ENCODE data around the gene GPN1.

Gene GPN1

DNA sequence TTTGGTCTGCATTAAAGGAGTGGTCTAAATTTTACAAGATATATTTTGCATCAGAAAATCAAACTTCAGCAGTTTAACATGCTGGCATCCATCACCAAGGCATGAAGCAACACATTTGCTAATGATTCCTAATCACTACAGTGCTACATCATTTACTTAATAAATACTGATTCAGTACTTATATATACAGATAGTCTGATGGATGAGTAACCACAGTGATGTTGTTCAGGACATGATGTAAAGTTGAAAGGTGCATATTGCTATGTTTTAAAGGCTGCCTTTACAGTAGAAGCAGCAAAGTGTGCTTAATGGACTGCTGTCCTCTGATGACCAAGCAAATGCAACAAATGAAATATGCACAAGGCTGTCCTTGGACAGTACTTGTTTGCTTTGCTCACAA lies 23.5 kb downstream of the GPN1 start:
- Histone ChIP-seq H3K4me1 (ENCODE audit: control insufficient read depth, insufficient read depth, low read length) (no peaks in the 10 kb centered on the region), H3K27ac (ENCODE audit: low read depth, low read length) (no peak overlapping the region), H3K9ac (ENCODE audit: low read length) (no peak overlapping the region), H3K36me3 (ENCODE audit: control insufficient read depth, insufficient read depth, low read length) (peaks cover 95% of the 10 kb centered on the region), H3K27me3 (ENCODE audit: control insufficient read depth, insufficient read depth, low read length) (no peaks in the 10 kb centered on the region), H3K4me3 (ENCODE audit: low read depth, low read length) (no peak overlapping the region), H3K9me3 (ENCODE audit: control insufficient read depth, insufficient read depth, low read depth, low read length) (no peaks in the 10 kb centered on the region)

DNA sequence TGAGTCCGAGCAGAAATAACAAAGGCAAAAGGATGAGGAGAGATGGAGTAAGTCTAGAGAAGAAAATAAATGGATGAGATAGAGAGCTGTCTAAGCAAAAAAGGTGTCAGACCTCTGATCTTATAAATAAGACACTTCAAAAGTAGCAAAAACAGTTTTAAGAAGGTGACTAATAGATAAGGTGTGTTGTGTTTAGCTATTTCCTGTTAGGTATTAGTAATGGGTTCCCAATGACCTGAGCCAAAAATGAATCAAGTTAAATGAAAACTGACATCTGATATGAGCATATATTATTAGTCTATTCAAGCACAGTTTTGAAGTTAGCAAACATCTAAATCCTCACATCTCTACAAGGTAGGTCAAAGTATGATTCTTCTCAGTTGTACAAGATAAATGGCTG lies 23.9 kb downstream of the GPN1 start:
- no peak overlapping the region for H3K27ac ChIP-seq (ENCODE audit: low read depth, low read length)

DNA sequence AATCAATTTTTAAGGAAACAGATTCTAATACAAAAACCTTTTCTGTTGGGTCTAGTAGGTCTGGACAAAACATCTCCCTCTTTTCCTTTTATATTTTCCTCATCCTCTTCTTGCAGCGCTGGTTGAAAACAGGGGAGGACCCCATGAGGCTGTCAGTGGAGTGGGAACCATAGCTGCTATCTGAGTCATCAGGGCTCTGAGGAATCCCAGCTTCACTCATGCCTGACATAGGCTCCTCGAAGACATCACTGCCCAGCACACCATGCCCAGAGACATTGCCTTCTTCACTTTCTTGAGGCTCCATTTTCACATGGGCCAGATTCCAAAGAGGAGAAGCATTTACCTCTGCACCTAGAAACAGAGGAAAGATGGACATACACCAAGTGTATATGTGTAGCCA lies 24.5 kb downstream of the GPN1 start:
- Histone ChIP-seq H3K27me3 (ENCODE audit: control insufficient read depth, insufficient read depth, low read length) (no peaks in the 10 kb centered on the region), H3K4me1 (ENCODE audit: control insufficient read depth, insufficient read depth, low read length) (no peaks in the 10 kb centered on the region), H3K36me3 (ENCODE audit: control insufficient read depth, insufficient read depth, low read length) (peaks cover 93% of the 10 kb centered on the region)

More for the DNA sequence above, 23.9 kb downstream of the GPN1 start:
- Histone ChIP-seq H3K36me3 (ENCODE audit: control insufficient read depth, insufficient read depth, low read length) (peaks cover 95% of the 10 kb centered on the region), H3K9me3 (ENCODE audit: control insufficient read depth, insufficient read depth, low read depth, low read length) (no peaks in the 10 kb centered on the region), H3K27me3 (ENCODE audit: control insufficient read depth, insufficient read depth, low read length) (no peaks in the 10 kb centered on the region), H3K9ac (ENCODE audit: low read length) (no peak overlapping the region), H3K4me3 (ENCODE audit: low read depth, low read length) (no peak overlapping the region), H3K4me1 (ENCODE audit: control insufficient read depth, insufficient read depth, low read length) (no peaks in the 10 kb centered on the region)

DNA sequence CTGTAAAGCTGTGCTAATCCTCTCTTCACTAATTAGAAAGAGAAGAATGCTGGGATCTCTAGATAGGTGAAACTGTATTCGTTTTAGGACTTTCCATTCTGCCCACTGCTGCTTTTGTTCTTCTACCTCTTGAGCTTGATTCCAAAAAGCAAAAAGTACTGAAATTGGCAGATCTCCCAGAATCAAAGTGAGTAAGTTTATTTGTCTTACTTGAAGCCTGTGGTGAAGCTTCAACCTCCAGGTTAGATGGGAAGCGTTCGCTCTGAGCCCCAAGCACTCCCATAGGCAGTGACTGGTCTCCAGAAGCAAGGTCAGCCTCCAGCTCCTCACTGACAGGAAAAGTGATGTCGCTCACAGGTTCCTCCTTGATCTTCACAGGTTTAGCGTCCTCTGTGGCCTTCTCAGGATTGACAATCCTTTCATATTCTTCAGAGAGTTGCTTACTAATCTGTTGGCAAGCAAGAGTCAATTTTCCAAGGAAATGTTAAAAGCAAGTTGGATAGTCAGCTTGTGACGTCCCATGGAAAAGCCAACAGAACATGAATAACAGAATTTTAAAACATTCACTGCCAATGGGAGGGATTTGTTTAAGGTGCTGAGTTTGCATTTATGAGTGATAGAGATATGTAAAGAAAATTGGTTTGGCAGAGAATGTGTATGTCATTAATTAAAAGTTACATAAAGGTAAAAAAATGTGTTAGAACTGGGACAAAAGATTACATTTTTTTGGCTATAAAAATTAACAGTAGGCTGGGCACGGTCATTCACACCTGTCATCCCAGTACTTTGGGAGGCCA lies 26.5 kb downstream of the GPN1 start:
- H3K36me3 ChIP-seq (ENCODE audit: control insufficient read depth, insufficient read depth, low read length) = peaks cover 90% of the 10 kb centered on the region
- no peaks in the 10 kb centered on the region for H3K9me3 ChIP-seq (ENCODE audit: control insufficient read depth, insufficient read depth, low read depth, low read length)
- no peak overlapping the region for H3K9ac ChIP-seq (ENCODE audit: low read length)
- no peaks in the 10 kb centered on the region for H3K4me1 ChIP-seq (ENCODE audit: control insufficient read depth, insufficient read depth, low read length)
- 0 out of 2 replicates have a peak overlapping the region, but pooled peaks have one; percentile 7 for H3K27ac ChIP-seq (ENCODE audit: low read depth, low read length)
- no peaks in the 10 kb centered on the region for H3K27me3 ChIP-seq (ENCODE audit: control insufficient read depth, insufficient read depth, low read length)
- no peak overlapping the region for H3K4me3 ChIP-seq (ENCODE audit: low read depth, low read length)

More for the DNA sequence above, 24.5 kb downstream of the GPN1 start:
- Histone ChIP-seq H3K4me3 (ENCODE audit: low read depth, low read length) (no peak overlapping the region), H3K9ac (ENCODE audit: low read length) (no peak overlapping the region), H3K9me3 (ENCODE audit: control insufficient read depth, insufficient read depth, low read depth, low read length) (no peaks in the 10 kb centered on the region), H3K27ac (ENCODE audit: low read depth, low read length) (no peak overlapping the region)

DNA sequence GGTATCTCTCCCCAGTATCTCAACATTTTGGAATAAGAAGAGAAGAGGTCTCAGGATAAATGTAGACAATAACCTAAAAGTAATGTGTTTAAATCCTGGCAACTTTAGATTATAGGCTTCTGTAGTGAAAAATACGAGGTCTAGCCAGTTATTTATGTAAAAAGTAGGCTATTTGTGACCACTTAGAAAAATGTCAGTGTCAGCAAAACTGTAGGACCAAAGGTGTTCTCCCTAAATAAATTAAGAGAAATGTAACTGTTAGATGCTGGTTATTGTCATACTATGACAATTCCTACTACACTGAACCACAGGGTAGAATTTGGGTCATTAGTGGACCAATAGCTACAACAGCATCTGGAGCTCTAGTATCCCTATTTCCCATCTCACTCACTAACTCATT lies 32.5 kb downstream of the GPN1 start:
- Histone ChIP-seq H3K27me3 (ENCODE audit: control insufficient read depth, insufficient read depth, low read length) (no peaks in the 10 kb centered on the region), H3K9ac (ENCODE audit: low read length) (no peak overlapping the region), H3K9me3 (ENCODE audit: control insufficient read depth, insufficient read depth, low read depth, low read length) (no peaks in the 10 kb centered on the region), H3K4me1 (ENCODE audit: control insufficient read depth, insufficient read depth, low read length) (peaks cover 4% of the 10 kb centered on the region; the same call in 1 of the 2 replicates), H3K36me3 (ENCODE audit: control insufficient read depth, insufficient read depth, low read length) (peaks cover 56% of the 10 kb centered on the region), H3K27ac (ENCODE audit: low read depth, low read length) (no peak overlapping the region), H3K4me3 (ENCODE audit: low read depth, low read length) (no peak overlapping the region)

DNA sequence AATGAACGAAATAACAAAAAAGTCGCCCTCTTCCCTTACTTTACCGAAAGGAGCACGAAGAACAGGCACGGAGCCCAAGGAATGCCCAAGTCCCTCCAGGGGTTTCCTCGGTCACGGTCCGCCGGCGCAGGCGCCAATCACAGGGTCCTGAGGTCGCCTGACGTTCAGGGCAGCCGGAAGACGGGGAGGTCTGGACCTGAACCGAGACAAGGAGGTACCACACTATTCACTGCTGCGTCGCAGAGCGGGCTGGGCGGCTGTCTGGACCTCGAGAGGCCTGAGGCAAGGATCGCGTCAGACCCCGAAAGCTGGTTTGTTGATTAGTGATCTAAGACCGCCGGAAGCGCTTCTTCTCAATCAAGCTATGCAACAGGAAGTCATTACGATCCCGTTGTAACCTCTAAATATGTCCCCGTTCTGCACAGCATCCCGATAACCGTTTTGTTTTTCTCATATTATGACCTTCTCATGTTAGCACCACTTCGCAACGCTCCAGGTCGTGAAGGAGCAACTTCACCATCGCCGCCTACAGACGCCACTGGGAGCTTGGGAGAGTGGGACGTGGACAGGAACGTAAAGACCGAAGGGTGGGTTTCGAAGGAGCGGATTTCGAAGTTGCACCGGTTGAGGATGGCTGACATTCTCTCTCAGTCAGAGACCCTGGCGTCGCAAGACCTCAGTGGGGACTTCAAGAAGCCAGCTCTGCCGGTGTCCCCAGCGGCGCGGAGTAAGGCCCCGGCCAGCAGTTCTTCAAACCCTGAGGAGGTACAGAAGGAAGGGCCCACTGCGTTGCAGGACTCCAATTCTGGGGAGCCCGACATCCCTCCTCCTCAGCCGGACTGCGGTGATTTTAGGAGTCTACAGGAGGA lies 34.7 kb downstream of the GPN1 start, which contains the start of the genes SLC4A1AP and SUPT7L:
SLC4A1AP (plus strand) TSS at position 605 of the 869 bp plus-strand sequence; CDS start at position 631, 26 bp downstream.
SUPT7L (minus strand) TSS at position 330 of the 869 bp plus-strand sequence. CDS start 1,422 bp downstream, outside the sequence.
- peak within 1 kb of the TSS; percentile 75 for H3K27ac ChIP-seq (ENCODE audit: low read depth, low read length)
- peak within 1 kb of the TSS; percentile 87 for H3K9ac ChIP-seq (ENCODE audit: low read length)
- peaks cover 49% of the 10 kb centered on the region for H3K36me3 ChIP-seq (ENCODE audit: control insufficient read depth, insufficient read depth, low read length)
- no peaks in the 10 kb centered on the region for H3K9me3 ChIP-seq (ENCODE audit: control insufficient read depth, insufficient read depth, low read depth, low read length)
- H3K4me3 ChIP-seq (ENCODE audit: low read depth, low read length) = peak within 1 kb of the TSS; percentile 89
- H3K27me3 ChIP-seq (ENCODE audit: control insufficient read depth, insufficient read depth, low read length) = no peaks in the 10 kb centered on the region
- peaks cover 4% of the 10 kb centered on the region; the same call in 1 of the 2 replicates for H3K4me1 ChIP-seq (ENCODE audit: control insufficient read depth, insufficient read depth, low read length)

DNA sequence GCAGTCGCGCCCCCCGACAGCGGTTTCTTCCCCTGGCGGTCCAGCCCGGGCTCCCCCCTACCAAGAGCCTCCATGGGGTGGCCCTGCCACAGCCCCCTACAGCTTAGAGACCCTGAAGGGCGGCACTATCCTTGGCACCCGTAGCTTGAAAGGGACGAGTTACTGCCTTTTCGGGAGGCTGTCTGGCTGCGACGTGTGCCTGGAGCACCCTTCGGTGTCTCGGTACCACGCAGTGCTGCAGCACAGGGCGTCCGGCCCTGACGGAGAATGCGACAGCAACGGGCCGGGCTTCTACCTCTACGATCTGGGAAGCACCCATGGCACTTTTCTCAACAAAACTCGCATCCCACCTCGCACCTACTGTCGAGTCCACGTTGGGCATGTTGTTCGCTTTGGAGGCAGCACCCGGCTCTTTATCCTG lies 35.3 kb downstream of the GPN1 start:
- H3K27me3 ChIP-seq (ENCODE audit: control insufficient read depth, insufficient read depth, low read length) = no peaks in the 10 kb centered on the region
- H3K9ac ChIP-seq (ENCODE audit: low read length) = peak overlapping the region; percentile 87
- H3K4me1 ChIP-seq (ENCODE audit: control insufficient read depth, insufficient read depth, low read length) = peaks cover 4% of the 10 kb centered on the region; the same call in 1 of the 2 replicates
- peak overlapping the region; percentile 89 for H3K4me3 ChIP-seq (ENCODE audit: low read depth, low read length)
- peaks cover 53% of the 10 kb centered on the region for H3K36me3 ChIP-seq (ENCODE audit: control insufficient read depth, insufficient read depth, low read length)
- H3K27ac ChIP-seq (ENCODE audit: low read depth, low read length) = peak overlapping the region; percentile 75; the same call in 1 of the 2 replicates
- no peaks in the 10 kb centered on the region for H3K9me3 ChIP-seq (ENCODE audit: control insufficient read depth, insufficient read depth, low read depth, low read length)

DNA sequence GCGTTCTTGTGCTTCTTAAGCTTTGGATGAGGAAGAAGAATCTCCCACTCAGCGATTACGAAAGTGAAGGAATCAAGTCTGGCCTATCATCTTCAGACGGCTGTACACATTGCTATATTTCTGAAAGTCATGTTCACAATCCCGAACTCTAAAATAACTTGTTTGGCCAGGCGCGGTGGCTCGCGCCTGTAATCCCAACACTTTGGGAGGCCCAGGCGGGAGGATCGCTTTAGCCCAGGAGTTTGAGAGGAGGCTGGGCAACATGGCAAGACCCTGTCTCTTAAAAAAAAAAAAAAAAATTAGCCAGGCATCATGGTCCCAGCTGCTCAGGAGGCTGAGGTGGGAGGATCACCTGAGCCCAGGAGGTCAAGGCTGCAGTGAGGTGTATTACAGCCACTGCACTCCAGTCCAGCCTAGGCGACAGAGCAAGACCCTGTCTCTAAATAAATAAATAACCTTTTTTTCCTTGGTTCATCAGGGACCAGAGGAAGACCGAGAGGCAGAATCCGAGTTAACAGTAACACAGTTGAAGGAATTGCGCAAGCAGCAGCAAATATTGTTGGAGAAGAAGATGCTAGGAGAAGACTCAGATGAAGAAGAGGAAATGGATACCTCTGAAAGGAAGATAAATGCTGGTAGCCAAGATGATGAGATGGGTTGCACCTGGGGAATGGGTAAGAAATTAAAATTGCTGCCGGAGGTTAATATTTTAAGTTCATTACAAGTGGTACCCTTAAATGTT lies 35.9 kb downstream of the GPN1 start:
- peaks cover 4% of the 10 kb centered on the region; the same call in 1 of the 2 replicates for H3K4me1 ChIP-seq (ENCODE audit: control insufficient read depth, insufficient read depth, low read length)
- peak overlapping the region; percentile 89 for H3K4me3 ChIP-seq (ENCODE audit: low read depth, low read length)
- no peaks in the 10 kb centered on the region for H3K9me3 ChIP-seq (ENCODE audit: control insufficient read depth, insufficient read depth, low read depth, low read length)
- H3K36me3 ChIP-seq (ENCODE audit: control insufficient read depth, insufficient read depth, low read length) = peaks cover 52% of the 10 kb centered on the region
- no peak overlapping the region for H3K27ac ChIP-seq (ENCODE audit: low read depth, low read length)
- H3K9ac ChIP-seq (ENCODE audit: low read length) = peak overlapping the region; percentile 87
- H3K27me3 ChIP-seq (ENCODE audit: control insufficient read depth, insufficient read depth, low read length) = no peaks in the 10 kb centered on the region

DNA sequence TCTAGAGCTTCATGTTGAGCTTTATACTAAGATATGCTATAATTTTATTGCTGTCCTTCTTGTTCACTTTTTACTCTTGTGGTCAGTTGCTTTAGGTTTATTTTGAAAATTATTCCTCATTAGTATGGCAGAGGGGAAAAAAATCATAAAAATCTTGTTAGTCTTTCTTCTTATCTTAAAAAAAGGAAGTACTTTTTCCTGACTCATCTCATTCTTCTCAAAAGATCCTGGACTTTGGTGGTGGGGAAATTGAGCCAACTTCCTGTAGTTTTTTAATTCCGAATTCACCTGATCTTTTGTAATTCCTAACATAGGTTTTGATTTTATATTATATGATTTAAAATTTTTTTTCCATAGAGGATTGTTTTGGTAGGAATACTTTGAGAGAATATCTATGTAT lies 38.6 kb downstream of the GPN1 start:
- H3K27me3 ChIP-seq (ENCODE audit: control insufficient read depth, insufficient read depth, low read length) = no peaks in the 10 kb centered on the region

DNA sequence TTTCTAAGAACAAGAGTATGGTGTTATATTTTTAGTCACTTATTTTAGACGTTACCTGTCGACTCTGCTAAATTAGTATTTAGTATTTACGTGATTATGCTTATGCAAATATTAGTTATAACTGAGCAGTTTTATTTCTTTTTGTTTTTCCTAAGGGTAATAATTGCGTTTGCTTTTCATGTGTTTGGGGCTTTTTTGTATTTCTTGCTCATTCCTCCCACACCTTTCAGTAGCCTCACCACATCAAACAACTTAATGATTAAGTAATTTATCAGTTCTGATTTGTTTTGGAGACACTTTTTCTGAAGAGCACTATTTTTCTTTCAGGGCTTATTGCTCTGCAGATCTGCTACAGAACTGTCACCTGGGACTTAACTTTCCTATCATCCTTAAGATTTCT lies 42.4 kb downstream of the GPN1 start:
- Histone ChIP-seq H3K27me3 (ENCODE audit: control insufficient read depth, insufficient read depth, low read length) (no peaks in the 10 kb centered on the region), H3K4me3 (ENCODE audit: low read depth, low read length) (no peak overlapping the region), H3K4me1 (ENCODE audit: control insufficient read depth, insufficient read depth, low read length) (no peaks in the 10 kb centered on the region), H3K27ac (ENCODE audit: low read depth, low read length) (no peak overlapping the region), H3K36me3 (ENCODE audit: control insufficient read depth, insufficient read depth, low read length) (peaks cover 60% of the 10 kb centered on the region), H3K9ac (ENCODE audit: low read length) (no peak overlapping the region), H3K9me3 (ENCODE audit: control insufficient read depth, insufficient read depth, low read depth, low read length) (no peaks in the 10 kb centered on the region)

More for the DNA sequence above, 38.6 kb downstream of the GPN1 start:
- Histone ChIP-seq H3K27ac (ENCODE audit: low read depth, low read length) (no peak overlapping the region), H3K36me3 (ENCODE audit: control insufficient read depth, insufficient read depth, low read length) (peaks cover 36% of the 10 kb centered on the region), H3K9me3 (ENCODE audit: control insufficient read depth, insufficient read depth, low read depth, low read length) (no peaks in the 10 kb centered on the region), H3K4me1 (ENCODE audit: control insufficient read depth, insufficient read depth, low read length) (peaks cover 3% of the 10 kb centered on the region; the same call in 1 of the 2 replicates), H3K9ac (ENCODE audit: low read length) (no peak overlapping the region), H3K4me3 (ENCODE audit: low read depth, low read length) (no peak overlapping the region)
